ENCODE data around the gene HRCT1. TPM values are rescaled to one million over a fixed set of nuclear protein-coding genes. Genes with fewer than 3 reads are reported as not detected.
"Not testable (repeated sequence)": the region's sequence is repeated elsewhere in the genome, so short reads cannot be mapped to it uniquely, and the experiment has no call there.

The HRCT1 gene
- polyA plus RNA-seq, 3 donors, result 0.12 to 0.55 TPM; not detected in 1

DNA sequence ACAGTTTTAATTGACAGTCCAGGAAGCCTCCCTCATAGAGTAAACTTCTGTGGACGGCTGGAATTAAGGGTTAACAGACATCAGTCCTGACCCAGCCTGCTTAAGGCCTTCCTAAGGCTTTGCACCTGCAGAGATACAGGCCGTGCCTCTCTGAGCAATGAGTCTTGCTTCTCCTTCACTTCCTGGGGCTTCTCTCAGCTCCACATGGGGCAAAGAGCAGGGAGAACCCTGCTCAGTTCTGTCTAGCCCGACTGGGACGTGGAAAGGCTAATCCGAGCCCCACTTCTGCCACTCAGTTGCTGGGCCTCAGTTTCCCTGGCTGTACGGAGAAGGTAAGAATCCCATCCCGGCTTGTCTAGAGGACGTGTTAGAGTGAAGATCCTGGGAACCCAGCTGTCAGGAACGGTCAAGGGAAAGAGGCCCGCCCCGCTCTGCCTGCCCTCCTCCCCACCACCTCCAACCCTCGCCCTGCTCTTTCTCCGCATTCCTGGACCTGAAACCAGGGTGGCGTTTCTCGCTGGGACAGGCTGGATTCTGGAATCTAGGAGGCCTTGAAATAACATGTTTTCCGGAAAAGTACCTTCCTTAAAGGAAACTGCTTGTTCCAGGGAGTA, 9.8 kb downstream of the HRCT1 start:
- no peak for DNase-seq (ENCODE audit: low read depth in 3 of 3, low spot score in 2 of 3)

DNA sequence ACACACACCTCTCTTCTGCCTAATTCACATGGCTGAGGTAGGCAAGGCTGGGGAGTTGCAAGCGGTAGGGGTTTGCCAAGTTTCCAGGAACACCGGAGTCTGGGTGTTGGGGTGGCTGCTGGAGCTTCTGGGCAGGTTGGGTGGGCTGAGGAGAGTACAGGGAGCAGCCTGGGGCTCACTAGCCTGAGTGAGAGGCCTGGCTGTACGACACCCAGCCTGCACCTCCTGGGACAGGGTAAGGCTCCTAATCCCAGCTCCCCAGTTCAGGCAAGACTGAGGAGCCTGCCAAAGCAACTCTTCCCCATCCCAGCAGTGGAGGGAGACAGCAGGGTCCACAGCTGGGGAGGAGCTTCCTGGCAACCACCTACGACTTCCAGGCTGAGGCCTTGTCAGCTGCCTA, 11.3 kb downstream of the HRCT1 start:
- DNase-seq (ENCODE audit: low read depth in 3 of 3, low spot score in 2 of 3), result no peak

GRCh38 chr9:35918780-35919179, 12.8 kb downstream of the HRCT1 start:
- DNase-seq (ENCODE audit: low read depth in 3 of 3, low spot score in 2 of 3), result no peak

DNA sequence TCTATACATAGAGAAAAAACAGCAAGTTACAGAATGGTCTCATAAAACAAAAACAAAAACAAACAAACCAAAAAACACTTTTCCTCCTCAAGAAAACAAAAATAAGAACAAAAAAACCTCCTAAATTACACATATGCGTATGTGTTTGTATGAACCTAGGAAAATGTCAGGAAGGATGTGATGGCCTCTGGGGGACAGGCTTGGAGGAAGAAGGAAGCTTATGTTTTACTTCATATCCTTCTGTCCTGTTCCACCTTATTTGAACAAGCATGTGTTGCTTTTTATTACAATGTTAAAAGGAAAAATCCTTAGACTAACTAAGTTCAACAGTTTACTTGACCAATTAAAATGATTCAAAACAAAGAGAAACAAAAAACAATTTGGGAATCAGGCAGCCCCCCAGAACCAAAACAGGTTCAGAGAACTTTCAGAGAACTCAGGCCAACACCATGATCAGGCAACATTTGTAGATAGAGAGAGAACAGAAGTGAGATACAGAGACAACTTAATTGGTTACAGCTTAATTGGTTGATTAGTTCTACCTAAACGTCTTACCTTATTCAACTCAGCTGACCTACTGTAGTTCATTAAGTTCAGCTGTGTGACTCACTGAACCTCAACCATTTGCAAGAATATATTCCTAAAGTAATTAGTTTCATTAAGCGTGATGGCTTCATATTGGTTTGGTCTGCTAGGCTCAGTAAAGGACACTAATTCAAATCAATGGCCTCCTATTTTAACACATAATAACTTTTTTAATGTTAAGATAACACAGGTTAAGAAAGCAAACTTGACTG, 13.4 kb downstream of the HRCT1 start:
- no peak for DNase-seq (ENCODE audit: low read depth in 3 of 3, low spot score in 2 of 3)

- no peak for DNase-seq (ENCODE audit: low read depth in 3 of 3, low spot score in 2 of 3)
These were observed 14.1 kb downstream of the HRCT1 start for GRCh38 chr9:35920051-35920620.

- DNase-seq (ENCODE audit: low read depth in 3 of 3, low spot score in 2 of 3), result no peak
These were observed 17.6 kb downstream of the HRCT1 start for GRCh38 chr9:35923598-35923926.

- no peak for DNase-seq (ENCODE audit: low read depth in 3 of 3, low spot score in 2 of 3)
These were observed 18.1 kb downstream of the HRCT1 start for GRCh38 chr9:35923927-35924763.

GRCh38 chr9:35928591-35929452, 22.8 kb downstream of the HRCT1 start:
- DNase-seq (ENCODE audit: low read depth in 3 of 3, low spot score in 2 of 3), result no peak

- DNase-seq (ENCODE audit: low read depth in 3 of 3, low spot score in 2 of 3), result no peak
These were observed 23.4 kb downstream of the HRCT1 start for GRCh38 chr9:35929453-35929718.

DNA sequence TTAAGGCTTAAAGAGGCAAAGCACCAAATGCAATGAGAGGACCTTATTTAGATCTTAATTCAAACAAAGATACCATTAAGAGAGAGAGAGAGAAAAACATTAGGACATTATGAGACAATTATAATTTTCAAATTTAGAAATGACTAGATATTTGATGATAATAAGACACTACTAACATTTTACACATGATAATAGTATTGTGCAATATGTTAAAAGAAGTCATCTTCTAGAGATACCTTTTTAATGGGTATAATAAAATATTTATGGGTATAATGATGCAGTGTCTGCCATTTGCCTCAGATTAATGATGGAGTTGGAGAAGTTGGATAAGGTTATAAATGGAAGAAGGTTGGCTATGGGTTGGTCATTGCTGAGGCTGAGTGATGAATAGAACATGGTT, 24.5 kb downstream of the HRCT1 start:
- no peak for DNase-seq (ENCODE audit: low read depth in 3 of 3, low spot score in 2 of 3)

DNA sequence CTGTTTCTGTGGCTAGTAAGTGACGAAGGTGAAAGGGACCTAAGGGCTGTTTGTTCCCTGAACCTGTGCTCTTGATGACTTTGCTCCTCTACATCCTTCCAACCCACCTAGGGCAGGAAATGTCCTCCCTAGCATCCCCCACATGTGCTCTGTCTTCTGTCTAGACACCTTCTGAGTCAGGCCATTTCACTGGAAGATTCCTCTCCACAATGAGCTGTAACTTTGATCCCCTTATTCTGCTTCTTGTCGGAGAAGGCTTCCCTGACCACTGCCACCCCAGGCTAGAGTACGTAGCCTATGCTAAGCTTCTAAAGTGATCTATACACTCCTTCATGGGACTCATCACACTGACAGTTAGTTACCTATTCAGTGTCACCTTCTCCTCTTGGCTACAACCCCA, 25.0 kb downstream of the HRCT1 start:
- no peak for DNase-seq (ENCODE audit: low read depth in 3 of 3, low spot score in 2 of 3)

DNA sequence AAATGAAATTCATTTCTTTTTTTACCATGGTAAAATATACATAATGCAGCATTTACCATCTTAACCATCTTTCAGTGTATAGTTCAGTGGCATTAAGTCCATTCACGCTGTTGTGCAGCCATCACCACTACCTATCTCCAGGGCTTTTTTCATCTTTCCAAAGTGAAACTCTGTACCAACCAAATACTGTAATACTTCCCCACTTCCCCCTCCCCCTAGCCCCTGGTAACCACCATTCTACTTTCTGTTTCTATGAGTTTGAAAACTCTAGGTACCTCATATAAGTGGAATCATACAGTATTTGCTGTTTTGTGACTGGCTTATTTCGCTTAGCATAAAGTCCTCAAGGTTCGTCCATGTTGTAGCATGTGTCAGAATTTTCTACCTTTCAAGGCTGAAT, 26.7 kb downstream of the HRCT1 start:
- no peak for DNase-seq (ENCODE audit: low read depth in 3 of 3, low spot score in 2 of 3)

DNA sequence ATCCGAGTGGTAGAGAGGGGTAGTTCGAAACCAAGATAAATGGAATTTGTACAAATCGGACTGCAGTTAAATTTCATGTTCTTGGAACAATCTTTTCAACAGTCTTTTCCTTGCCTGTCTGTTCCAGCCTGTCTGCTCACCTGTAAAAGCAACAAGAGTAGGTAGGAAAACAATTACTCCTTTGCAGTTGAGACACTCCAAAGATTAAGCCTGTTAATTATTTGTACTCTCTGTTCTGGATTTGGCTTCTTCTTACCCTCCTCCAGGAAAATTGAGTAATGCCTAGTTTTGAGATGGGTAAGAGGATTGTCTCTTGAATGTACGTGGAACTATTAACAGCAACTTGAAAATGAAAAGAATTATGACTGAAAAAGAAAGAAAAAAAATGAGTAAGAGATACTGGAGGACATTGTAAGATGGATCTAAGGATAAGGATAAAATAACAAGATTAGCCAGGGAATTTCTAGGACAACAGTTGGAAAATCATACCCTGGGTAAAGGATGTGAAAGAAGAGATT, 27.6 kb downstream of the HRCT1 start:
- no peak for DNase-seq (ENCODE audit: low read depth in 3 of 3, low spot score in 2 of 3)

DNA sequence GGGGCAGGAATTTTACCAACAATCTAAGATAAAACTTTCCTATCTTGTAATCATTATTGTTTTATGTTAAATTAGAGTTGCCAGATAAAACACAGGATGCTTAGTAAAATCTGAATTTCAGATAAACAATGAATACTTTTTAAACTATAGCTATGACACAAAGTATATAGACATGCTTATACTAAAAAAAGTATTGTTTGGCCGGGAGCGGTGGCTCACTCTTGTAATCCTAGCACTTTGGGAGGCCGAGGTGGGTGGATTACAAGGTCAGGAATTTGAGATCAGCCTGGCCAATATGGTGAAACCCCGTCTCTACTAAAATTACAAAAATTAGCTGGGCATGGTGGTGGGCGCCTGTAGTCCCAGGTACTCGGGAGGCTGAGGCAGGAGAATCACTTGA, 28.1 kb downstream of the HRCT1 start:
- not testable (repeated sequence) for DNase-seq (ENCODE audit: low read depth in 3 of 3, low spot score in 2 of 3)

GRCh38 chr9:35935261-35935660, 29.3 kb downstream of the HRCT1 start:
- DNase-seq (ENCODE audit: low read depth in 3 of 3, low spot score in 2 of 3), result no peak

- DNase-seq (ENCODE audit: low read depth in 3 of 3, low spot score in 2 of 3), result no peak
These were observed 29.9 kb downstream of the HRCT1 start for GRCh38 chr9:35935755-35936509.

DNA sequence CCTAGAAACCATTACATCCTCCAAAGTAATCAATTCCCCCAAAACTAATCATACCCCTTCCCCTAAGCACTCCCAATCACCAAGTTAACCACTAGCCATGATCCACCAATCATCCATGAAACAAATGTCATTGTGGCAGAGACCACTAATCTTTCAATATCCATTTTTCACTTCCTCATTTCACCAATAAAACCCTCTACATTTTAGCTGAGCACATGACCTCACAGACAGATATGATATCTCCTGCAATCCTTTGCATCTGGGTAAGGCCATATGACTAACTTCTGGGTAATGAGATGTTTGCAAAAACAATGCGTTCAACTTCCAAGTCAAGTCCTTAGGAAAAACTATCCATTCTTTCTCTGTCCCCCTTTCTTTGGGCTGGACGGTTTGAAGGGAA, 31.2 kb downstream of the HRCT1 start:
- DNase-seq (ENCODE audit: low read depth in 3 of 3, low spot score in 2 of 3), result no peak

GRCh38 chr9:35938474-35939356, 32.7 kb downstream of the HRCT1 start:
- DNase-seq (ENCODE audit: low read depth in 3 of 3, low spot score in 2 of 3), result no peak

Data from right renal cortex interstitium (tissue), 3 donors.